CD4-positive, alpha-beta T cell (primary cell): ENCODE measurements around the gene P2RX7. TPM values are rescaled to one million over a fixed set of nuclear protein-coding genes. Genes with fewer than 3 reads are reported as not detected.

Source experiments
- ATAC-seq: fragments of 200-7000 bp; cut with Tn5 transposase; one replicate; pipeline ENCODE4 v1.10.0; 2022; ENCODE audit warnings: mild to moderate bottlenecking; ENCODE audit not compliant: poor library complexity
- CTCF ChIA-PET: fragments of 350-600 bp; sonication (Branson Sonifier 250); formaldehyde crosslinking; loops from one replicate; lab custom pipeline; 2021; ENCODE audit warnings: antibody characterized with exemption, inconsistent platforms; lab: Charles Lee
- POLR2A ChIA-PET: fragments of 350-600 bp; sonication (Branson Sonifier 250); formaldehyde crosslinking; loops from one replicate; lab custom pipeline; 2021; ENCODE audit warnings: antibody characterized with exemption, inconsistent platforms; lab: Charles Lee
- DNase-seq, 14 experiments: peaks; one replicate each; pipeline ENCODE4 v3.0.0-alpha.2; 2013 to 2020; ENCODE audit warnings: mixed read lengths in 2 of 14
- H3K27ac ChIP-seq, 2 donors: one replicate each; pipeline versions ENCODE4 v1.5.1 to v1.7.0; 2013; ENCODE audit warnings: low read length in 2 of 2, low read depth in 1 of 2, mild to moderate bottlenecking in 1 of 2
- H3K27me3 ChIP-seq, 2 experiments: 1 replicate in 1 of 2; 2 replicates in 1 of 2; pipeline versions ENCODE4 v1.6.1 to v1.7.0; 2013; ENCODE audit warnings: low read length in 2 of 2, control low read depth in 1 of 2, mild to moderate bottlenecking in 1 of 2, moderate library complexity in 1 of 2; ENCODE audit not compliant: insufficient read depth in 2 of 2, control insufficient read depth in 1 of 2
- H3K36me3 ChIP-seq: one replicate; pipeline ENCODE4 v1.6.1; 2013; ENCODE audit warnings: low read length, control low read depth; ENCODE audit not compliant: insufficient read depth
- H3K4me1 ChIP-seq: one replicate; pipeline ENCODE4 v1.6.1; 2013; ENCODE audit warnings: low read length, control low read depth; ENCODE audit not compliant: insufficient read depth
- H3K4me3 ChIP-seq: one replicate; pipeline ENCODE4 v1.5.1; 2013; ENCODE audit warnings: mild to moderate bottlenecking, low read length, moderate library complexity
- H3K9me3 ChIP-seq, 2 experiments: 1 replicate in 1 of 2; 2 replicates in 1 of 2; pipeline versions ENCODE4 v1.6.1 to v1.7.0; 2013; ENCODE audit warnings: low read length in 2 of 2, mild to moderate bottlenecking in 2 of 2, control low read depth in 1 of 2, moderate library complexity in 1 of 2; ENCODE audit not compliant: control insufficient read depth in 1 of 2, insufficient read depth in 1 of 2
- H3K27ac Mint-ChIP-seq: one replicate; pipeline ENCODE4 v1.8.0; 2020; ENCODE audit warnings: mixed read lengths
- H3K27me3 Mint-ChIP-seq: one replicate; pipeline ENCODE4 v1.8.0; 2021; ENCODE audit warnings: mixed read lengths
- H3K36me3 Mint-ChIP-seq: one replicate; pipeline ENCODE4 v1.8.0; 2021; ENCODE audit warnings: low read depth, mixed read lengths
- H3K4me1 Mint-ChIP-seq: one replicate; pipeline ENCODE4 v1.8.0; 2021; ENCODE audit warnings: low read depth, mixed read lengths
- H3K4me3 Mint-ChIP-seq: one replicate; pipeline ENCODE4 v1.8.0; 2020; ENCODE audit warnings: mild to moderate bottlenecking, mixed read lengths
- H3K9me3 Mint-ChIP-seq: one replicate; pipeline ENCODE4 v1.8.0; 2020; ENCODE audit warnings: mixed read lengths
- intact Hi-C, 2 experiments: fragments of 100-400 bp; cut with DNase I in 1 of 2; cut with micrococcal nuclease in 1 of 2; formaldehyde crosslinking; loops; one replicate each; pipeline versions ENCODE4 v1.15.1 to v1.9.0; 2023 to 2025; cut with DNase I, micrococcal nuclease
- total RNA-seq, 174 experiments: library from RNA in 2 of 174; stranded (reverse) in 2 of 174; gene quantifications; one replicate each; pipeline ENCODE4 v1.2.3 and lab custom pipeline; 2021 to 2026
- TF ChIP-seq, protein P1 (sequence below): fragments of 200-600 bp; IDR thresholded peaks from one replicate; pipeline ENCODE4 v1.8.0; 2022; ENCODE audit warnings: antibody characterized with exemption, mild to moderate bottlenecking

Gene P2RX7
- total RNA-seq, 2 experiments from 2014 or later: 4.6 to 4.8 TPM

DNA sequence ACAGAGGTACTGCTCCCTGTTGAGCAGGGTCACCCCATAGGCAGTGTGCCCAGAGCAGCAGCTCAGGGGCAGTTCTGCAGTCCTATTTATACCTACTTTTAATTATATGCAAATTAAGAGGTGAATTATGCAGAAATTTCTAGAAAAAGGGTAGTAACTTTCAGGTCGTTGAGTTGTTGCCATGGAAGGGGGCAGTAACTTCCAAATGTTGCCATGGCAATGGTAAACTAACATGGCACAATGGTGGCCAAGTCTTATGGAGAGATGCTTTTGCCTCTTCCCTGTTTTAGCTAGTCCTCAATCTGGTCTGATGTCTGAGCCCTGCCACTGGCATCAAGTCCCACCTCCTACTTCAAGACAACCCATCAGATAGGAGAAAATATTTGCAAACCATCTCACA lies 30.4 kb upstream of the P2RX7 start:
- intact Hi-C loops: loop anchor here in 1 of 2 experiments (10.0 kb wide), 1 partner anchor 338 kb away; no protein-coding TSS in a partner anchor

DNA sequence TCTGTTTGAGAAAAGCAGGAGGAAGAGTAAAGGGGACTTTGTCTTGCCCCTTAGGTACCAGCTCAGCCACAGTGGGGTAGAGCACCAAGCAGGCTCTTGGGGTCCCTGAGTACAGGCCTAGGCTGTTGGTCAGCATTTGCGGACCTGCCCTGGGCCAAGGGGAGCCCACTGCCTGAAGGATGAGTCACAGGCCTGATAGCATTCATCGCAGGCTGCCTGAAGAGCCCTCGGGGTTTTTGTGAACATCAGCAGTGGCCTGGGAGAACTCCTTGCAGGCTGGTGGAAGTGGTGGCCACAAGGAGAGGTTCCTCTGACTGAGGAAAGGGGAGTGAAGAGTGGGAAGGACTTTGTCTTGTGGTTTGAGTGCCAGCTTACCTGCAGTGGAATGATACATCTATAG lies 25.0 kb upstream of the P2RX7 start:
- H3K27me3 ChIP-seq: no peaks in the 10 kb centered on the region
- no peaks in the 10 kb centered on the region for H3K9me3 Mint-ChIP-seq
- H3K4me3 ChIP-seq: no peak overlapping the region
- no peaks in the 10 kb centered on the region for H3K36me3 Mint-ChIP-seq
- H3K27me3 Mint-ChIP-seq: no peaks in the 10 kb centered on the region
- no peak for DNase-seq
- H3K4me3 Mint-ChIP-seq: no peak overlapping the region
- no peaks in the 10 kb centered on the region for H3K36me3 ChIP-seq
- ATAC-seq: no peak
- ChIA-PET POLR2A (no interaction called here), CTCF (no interaction called here)
- peaks cover 0 to 5% of the 10 kb centered on the region in 2 experiments for H3K9me3 ChIP-seq
- H3K27ac ChIP-seq: no peak overlapping the region
- no peaks in the 10 kb centered on the region for H3K4me1 Mint-ChIP-seq
- H3K27ac Mint-ChIP-seq: no peak overlapping the region
- TF ChIP-seq, protein P1, sequence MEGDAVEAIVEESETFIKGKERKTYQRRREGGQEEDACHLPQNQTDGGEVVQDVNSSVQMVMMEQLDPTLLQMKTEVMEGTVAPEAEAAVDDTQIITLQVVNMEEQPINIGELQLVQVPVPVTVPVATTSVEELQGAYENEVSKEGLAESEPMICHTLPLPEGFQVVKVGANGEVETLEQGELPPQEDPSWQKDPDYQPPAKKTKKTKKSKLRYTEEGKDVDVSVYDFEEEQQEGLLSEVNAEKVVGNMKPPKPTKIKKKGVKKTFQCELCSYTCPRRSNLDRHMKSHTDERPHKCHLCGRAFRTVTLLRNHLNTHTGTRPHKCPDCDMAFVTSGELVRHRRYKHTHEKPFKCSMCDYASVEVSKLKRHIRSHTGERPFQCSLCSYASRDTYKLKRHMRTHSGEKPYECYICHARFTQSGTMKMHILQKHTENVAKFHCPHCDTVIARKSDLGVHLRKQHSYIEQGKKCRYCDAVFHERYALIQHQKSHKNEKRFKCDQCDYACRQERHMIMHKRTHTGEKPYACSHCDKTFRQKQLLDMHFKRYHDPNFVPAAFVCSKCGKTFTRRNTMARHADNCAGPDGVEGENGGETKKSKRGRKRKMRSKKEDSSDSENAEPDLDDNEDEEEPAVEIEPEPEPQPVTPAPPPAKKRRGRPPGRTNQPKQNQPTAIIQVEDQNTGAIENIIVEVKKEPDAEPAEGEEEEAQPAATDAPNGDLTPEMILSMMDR: no peak
- no peaks in the 10 kb centered on the region for H3K4me1 ChIP-seq
- intact Hi-C loops: loop anchor here in 1 of 2 experiments (10.0 kb wide), 1 partner anchor 343 kb away; no protein-coding TSS in a partner anchor

More for the DNA sequence above, 30.4 kb upstream of the P2RX7 start:
- CTCF ChIA-PET: interaction anchor here (1.1 kb wide), 1 partner anchor 97 kb away, joined by 3 read pairs; no protein-coding TSS in a partner anchor
- Mint-ChIP-seq H3K4me3 (no peak overlapping the region), H3K27me3 (no peaks in the 10 kb centered on the region), H3K4me1 (no peaks in the 10 kb centered on the region), H3K9me3 (no peaks in the 10 kb centered on the region), H3K27ac (no peak overlapping the region), H3K36me3 (no peaks in the 10 kb centered on the region)
- H3K27ac ChIP-seq: no peak overlapping the region
- ATAC-seq: no peak
- no peak overlapping the region for H3K4me3 ChIP-seq
- H3K4me1 ChIP-seq: no peaks in the 10 kb centered on the region
- POLR2A ChIA-PET: no interaction called here
- no peak for DNase-seq
- no peaks in the 10 kb centered on the region for H3K36me3 ChIP-seq
- TF ChIP-seq, protein P1: no peak
- H3K27me3 ChIP-seq: peaks cover 0 to 3% of the 10 kb centered on the region in 2 experiments
- peaks cover 0 to 8% of the 10 kb centered on the region in 2 experiments for H3K9me3 ChIP-seq

DNA sequence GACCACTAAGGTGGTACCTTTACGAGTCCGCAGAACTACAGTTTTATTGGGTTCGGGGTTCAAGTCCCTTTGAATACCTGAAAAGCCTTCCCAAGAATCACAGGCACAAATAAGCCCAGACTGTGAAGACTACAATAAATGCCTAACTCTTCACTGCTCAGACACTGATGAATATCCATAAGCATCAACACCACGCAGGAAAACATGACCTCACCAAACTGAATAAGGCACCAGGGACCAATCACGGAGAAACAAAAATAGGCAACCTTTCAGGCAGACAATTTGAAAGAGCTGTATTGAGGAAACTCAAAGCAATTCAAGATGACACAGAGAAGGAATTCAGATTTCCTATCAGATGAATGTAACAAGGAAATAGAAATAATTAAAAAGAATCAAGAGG lies 24.2 kb upstream of the P2RX7 start:
- H3K27ac Mint-ChIP-seq: no peak overlapping the region
- Histone ChIP-seq H3K27me3 (no peaks in the 10 kb centered on the region), H3K4me1 (no peaks in the 10 kb centered on the region), H3K9me3 (peaks cover 0 to 5% of the 10 kb centered on the region in 2 experiments), H3K27ac (no peak overlapping the region), H3K4me3 (no peak overlapping the region), H3K36me3 (no peaks in the 10 kb centered on the region)
- no peaks in the 10 kb centered on the region for H3K36me3 Mint-ChIP-seq
- ATAC-seq (no peak), DNase-seq (no peak)
- ChIA-PET CTCF (interaction anchor here (0.7 kb wide), 1 partner anchor 162 kb away, joined by 3 read pairs; no protein-coding TSS in a partner anchor), POLR2A (no interaction called here)
- intact Hi-C loops: loop anchor here in 1 of 2 experiments (10.0 kb wide), 1 partner anchor 344 kb away; no protein-coding TSS in a partner anchor
- H3K4me1 Mint-ChIP-seq: no peaks in the 10 kb centered on the region
- H3K9me3 Mint-ChIP-seq: no peaks in the 10 kb centered on the region
- TF ChIP-seq, protein P1: no peak
- H3K27me3 Mint-ChIP-seq: no peaks in the 10 kb centered on the region
- H3K4me3 Mint-ChIP-seq: no peak overlapping the region
